KMS-11 (cell line): Measurements from ENCODE around the gene RAB11FIP3.

ENCODE experiments used
- H2AFZ ChIP-seq: fragments of 200-600 bp; sonication (generic); 2 replicates; pipeline ENCODE4 v1.6.1; 2016; ENCODE audit warnings: antibody characterized with exemption, mixed run types, low read depth
- H3K27ac ChIP-seq: fragments of 200-600 bp; sonication (generic); 2 replicates; pipeline ENCODE4 v1.6.1; 2016; ENCODE audit warnings: mild to moderate bottlenecking, mixed run types
- H3K27me3 ChIP-seq: fragments of 200-600 bp; sonication (generic); 2 replicates; pipeline ENCODE4 v1.6.1; 2017; ENCODE audit warnings: mild to moderate bottlenecking, low read depth, mixed run types, moderate library complexity; ENCODE audit not compliant: insufficient read depth
- H3K36me3 ChIP-seq: fragments of 200-600 bp; sonication (generic); 2 replicates; pipeline ENCODE4 v1.6.1; 2017; ENCODE audit warnings: mild to moderate bottlenecking, mixed run types; ENCODE audit not compliant: insufficient read depth
- H3K4me1 ChIP-seq: fragments of 200-600 bp; sonication (generic); 2 replicates; pipeline ENCODE4 v1.6.1; 2016; ENCODE audit warnings: mild to moderate bottlenecking, low read depth, mixed run types; ENCODE audit not compliant: poor library complexity, severe bottlenecking
- H3K4me2 ChIP-seq: fragments of 200-600 bp; sonication (generic); 2 replicates; pipeline ENCODE4 v1.7.0; 2016; ENCODE audit warnings: mild to moderate bottlenecking, mixed run types
- H3K4me3 ChIP-seq: fragments of 200-600 bp; sonication (generic); IDR thresholded peaks from 2 replicates; pipeline ENCODE4 v1.6.1; 2017; ENCODE audit warnings: low read depth, low read length, mixed read lengths; ENCODE audit not compliant: insufficient read depth
- H3K79me2 ChIP-seq: fragments of 200-600 bp; sonication (generic); 2 replicates; pipeline ENCODE4 v1.6.1; 2016; ENCODE audit warnings: low read depth, mixed run types; ENCODE audit not compliant: insufficient read depth
- H3K9ac ChIP-seq: fragments of 200-600 bp; sonication (generic); 2 replicates; pipeline ENCODE4 v1.6.1; 2016; ENCODE audit warnings: mild to moderate bottlenecking, mixed run types
- H4K20me1 ChIP-seq: fragments of 200-600 bp; sonication (generic); 2 replicates; pipeline ENCODE4 v1.6.1; 2016; ENCODE audit warnings: mild to moderate bottlenecking, mixed run types; ENCODE audit not compliant: insufficient read depth
- TF ChIP-seq, protein P1 (sequence below): fragments of 200-600 bp; sonication (generic); conservative IDR thresholded peaks from 2 replicates; pipeline ENCODE4 v1.6.1; 2017; ENCODE audit warnings: low read depth, mild to moderate bottlenecking, antibody characterized with exemption, low read length, moderate library complexity, mixed read lengths

Gene RAB11FIP3

GRCh38 chr16:526181-527014 lies 100.9 kb downstream of the RAB11FIP3 start:
- no peak overlapping the region for H3K4me3 ChIP-seq
- H3K36me3 ChIP-seq: no peaks in the 10 kb centered on the region
- TF ChIP-seq, protein P1, sequence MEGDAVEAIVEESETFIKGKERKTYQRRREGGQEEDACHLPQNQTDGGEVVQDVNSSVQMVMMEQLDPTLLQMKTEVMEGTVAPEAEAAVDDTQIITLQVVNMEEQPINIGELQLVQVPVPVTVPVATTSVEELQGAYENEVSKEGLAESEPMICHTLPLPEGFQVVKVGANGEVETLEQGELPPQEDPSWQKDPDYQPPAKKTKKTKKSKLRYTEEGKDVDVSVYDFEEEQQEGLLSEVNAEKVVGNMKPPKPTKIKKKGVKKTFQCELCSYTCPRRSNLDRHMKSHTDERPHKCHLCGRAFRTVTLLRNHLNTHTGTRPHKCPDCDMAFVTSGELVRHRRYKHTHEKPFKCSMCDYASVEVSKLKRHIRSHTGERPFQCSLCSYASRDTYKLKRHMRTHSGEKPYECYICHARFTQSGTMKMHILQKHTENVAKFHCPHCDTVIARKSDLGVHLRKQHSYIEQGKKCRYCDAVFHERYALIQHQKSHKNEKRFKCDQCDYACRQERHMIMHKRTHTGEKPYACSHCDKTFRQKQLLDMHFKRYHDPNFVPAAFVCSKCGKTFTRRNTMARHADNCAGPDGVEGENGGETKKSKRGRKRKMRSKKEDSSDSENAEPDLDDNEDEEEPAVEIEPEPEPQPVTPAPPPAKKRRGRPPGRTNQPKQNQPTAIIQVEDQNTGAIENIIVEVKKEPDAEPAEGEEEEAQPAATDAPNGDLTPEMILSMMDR: no peak
- H3K4me2 ChIP-seq: peak overlapping the region; percentile 100
- H3K79me2 ChIP-seq: peaks cover 50% of the 10 kb centered on the region
- peaks cover 32% of the 10 kb centered on the region for H3K4me1 ChIP-seq
- peaks cover 11% of the 10 kb centered on the region for H4K20me1 ChIP-seq
- peak overlapping the region; percentile 90 for H3K9ac ChIP-seq
- H3K27me3 ChIP-seq: no peaks in the 10 kb centered on the region
- peak overlapping the region; percentile 71; the same call in 1 of the 2 replicates for H2AFZ ChIP-seq
- peak overlapping the region; percentile 88 for H3K27ac ChIP-seq

DNA sequence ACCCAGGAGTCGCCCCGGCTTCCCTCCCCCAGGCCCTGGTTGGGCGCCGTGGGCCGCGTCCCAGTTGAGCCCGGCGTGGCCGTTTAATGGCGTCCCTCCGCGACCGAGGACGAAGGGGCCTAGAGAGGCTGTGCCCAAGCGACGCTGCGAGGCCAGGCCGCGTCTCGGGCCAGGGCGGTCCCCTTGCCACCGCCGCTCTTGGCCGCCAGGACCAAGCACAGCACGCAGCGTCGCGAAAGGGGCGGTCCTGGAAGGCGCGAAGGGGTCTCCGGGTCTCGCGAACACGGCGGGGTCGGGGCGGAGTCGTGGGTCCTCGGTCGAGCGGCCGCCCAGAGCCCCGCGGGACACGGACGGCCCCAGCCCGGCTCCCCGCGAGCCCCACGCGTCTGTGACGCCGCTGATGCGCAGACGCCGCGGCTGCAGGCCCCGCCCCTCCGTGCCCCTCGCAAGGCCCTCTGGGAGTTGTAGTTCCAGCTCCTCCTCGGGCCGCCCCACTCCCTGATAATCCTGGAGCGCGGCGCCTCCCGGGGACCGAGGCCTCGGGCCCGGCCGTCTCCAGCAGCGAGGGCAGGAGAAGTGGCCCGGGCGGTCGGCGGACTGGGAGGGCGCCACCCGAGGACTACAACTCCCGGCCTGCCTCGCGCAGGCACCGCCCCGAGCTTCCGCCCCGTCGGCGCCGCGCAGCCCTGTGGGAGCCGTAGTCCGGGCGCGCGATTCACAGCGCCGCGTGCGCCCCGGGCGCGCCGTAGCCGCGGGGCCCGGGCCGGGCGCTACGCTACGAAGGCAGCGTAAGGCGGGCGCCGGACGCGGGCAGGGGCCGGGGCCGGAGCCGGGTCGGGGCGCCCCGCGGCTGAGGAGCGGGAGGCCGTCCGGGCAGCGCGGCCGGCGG lies 101.8 kb downstream of the RAB11FIP3 start, which contains the start of gene CAPN15:
CAPN15 (plus strand) TSS at position 698 of the 889 bp plus-strand sequence. CDS start 19,127 bp downstream, outside the sequence.
- Histone ChIP-seq H4K20me1 (peaks cover 11% of the 10 kb centered on the region), H3K9ac (peak within 1 kb of the TSS; percentile 90), H2AFZ (peak within 1 kb of the TSS; percentile 71), H3K4me3 (no peak within 1 kb of the TSS), H3K27ac (peak within 1 kb of the TSS; percentile 88), H3K36me3 (no peaks in the 10 kb centered on the region), H3K4me1 (peaks cover 40% of the 10 kb centered on the region), H3K4me2 (peak within 1 kb of the TSS; percentile 100), H3K27me3 (no peaks in the 10 kb centered on the region), H3K79me2 (peaks cover 58% of the 10 kb centered on the region)
- TF ChIP-seq, protein P1: no peak

DNA sequence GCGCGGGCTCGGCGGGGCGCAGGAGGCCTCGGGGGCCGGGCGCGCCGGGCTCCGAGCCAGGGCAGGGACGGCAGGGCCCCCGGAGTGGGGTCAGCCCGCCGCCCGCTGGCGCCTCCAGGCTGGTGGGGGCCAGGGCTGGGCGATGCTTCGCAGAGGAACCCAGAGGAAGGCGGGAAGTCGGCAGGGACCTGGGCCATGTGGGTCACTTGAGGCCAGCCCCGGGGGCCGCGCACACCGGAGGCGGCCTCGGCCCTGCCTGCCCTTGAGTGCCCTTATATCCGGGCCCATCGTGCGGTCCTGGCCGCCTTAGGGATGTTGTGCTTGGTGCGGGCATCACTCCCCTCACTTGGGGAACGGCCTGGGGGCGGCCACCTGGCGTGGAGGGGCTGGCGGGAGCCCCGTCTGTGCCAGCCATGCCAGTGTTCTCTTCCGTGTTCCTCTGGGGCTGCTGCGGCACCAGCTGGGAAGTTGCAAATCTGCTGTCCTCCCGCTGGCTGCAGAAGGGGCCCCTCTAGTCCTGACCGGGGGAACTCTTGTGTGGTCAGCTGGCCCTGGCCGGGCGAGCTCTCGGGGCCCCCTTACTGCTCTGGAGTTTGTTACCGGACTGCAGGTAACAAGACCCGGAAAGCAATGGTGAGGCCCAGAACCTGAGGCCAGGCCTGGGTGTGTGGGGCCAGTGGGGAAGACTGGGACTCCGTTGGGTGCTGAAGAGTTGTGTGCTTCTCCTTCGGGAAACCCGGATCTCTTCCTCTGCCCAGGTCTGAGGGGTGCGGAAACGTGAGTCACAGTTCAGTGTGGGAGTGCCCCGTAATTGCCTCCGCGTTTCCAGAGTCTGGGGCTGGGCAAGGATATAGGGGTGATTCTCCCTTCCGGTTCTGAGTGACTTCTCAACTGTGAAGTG lies 102.9 kb downstream of the RAB11FIP3 start:
- TF ChIP-seq, protein P1: no peak
- Histone ChIP-seq H3K79me2 (peaks cover 69% of the 10 kb centered on the region), H3K27me3 (no peaks in the 10 kb centered on the region), H3K4me2 (peak overlapping the region; percentile 93), H3K4me1 (peaks cover 42% of the 10 kb centered on the region), H3K9ac (peak overlapping the region; percentile 88), H3K4me3 (no peak overlapping the region), H3K27ac (peak overlapping the region; percentile 52), H4K20me1 (peaks cover 11% of the 10 kb centered on the region), H3K36me3 (no peaks in the 10 kb centered on the region), H2AFZ (no peak overlapping the region; the same call in 1 of the 2 replicates)
